ENCODE data around the gene FGGY.
"Not testable (repeated sequence)": the region's sequence is repeated elsewhere in the genome, so short reads cannot be mapped to it uniquely, and the experiment has no call there.

Gene FGGY

DNA sequence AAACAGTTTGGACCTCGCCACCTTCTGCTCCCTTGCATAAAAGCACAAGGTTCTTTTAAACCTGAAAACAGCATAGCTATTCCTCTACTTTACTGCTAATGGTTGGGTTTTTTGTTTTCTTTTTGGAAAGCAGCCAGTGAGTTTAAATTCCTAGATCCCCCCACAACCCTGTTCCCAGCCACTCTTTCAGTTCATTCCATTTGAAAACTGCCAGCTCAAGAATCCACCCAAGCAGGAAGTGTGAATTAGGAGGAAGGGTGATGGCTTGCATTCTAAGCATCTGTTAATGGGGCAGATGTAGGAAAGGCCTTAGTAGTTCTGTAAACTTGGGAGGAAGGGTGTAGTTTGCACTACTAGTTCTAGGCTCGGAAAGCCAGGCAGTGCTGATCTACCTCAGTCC, 344.9 kb downstream of the FGGY start:
- DNase-seq (ENCODE audit: low read depth, low spot score): no peak
- H3K9ac ChIP-seq (ENCODE audit: insufficient read length): no peak overlapping the region
- no peaks in the 10 kb centered on the region for H3K36me3 ChIP-seq (ENCODE audit: insufficient read depth, low read length)
- H3K27ac ChIP-seq: no peak overlapping the region
- TF ChIP-seq FOXP2 (optimal IDR thresholded peaks at IDR 0.05; ENCODE audit: control extremely low read depth, extremely low read length, insufficient read depth) (no peak), EZH2 (IDR thresholded peaks at IDR 0.05) (no peak), POLR2AphosphoS5 (IDR thresholded peaks at IDR 0.05; ENCODE audit: borderline replicate concordance, low read depth, low read length) (no peak)
- H3K9me3 ChIP-seq (ENCODE audit: low read depth, low read length): no peaks in the 10 kb centered on the region
- no peak overlapping the region for H3K4me3 ChIP-seq

DNA sequence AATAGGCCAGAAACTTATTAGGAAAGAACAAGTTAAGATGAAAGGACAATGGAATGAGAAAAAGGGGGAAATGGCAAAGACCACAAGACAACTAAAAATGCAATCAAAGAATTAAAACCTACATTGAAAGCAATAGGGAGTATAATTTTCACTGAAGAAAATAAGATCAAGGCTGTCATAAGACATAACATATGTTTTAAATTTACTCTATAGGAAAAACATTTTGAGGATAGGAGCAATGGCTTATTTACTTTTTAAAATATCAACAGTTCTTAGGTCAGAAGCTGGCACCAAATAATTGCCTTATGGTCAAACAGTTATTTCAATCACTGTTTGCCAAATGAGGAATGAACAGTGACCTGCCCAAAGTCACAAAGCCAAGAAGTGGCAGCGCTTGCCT, 346.6 kb downstream of the FGGY start:
- H3K36me3 ChIP-seq (ENCODE audit: insufficient read depth, low read length): no peaks in the 10 kb centered on the region
- H3K27ac ChIP-seq: peak overlapping the region; percentile 70
- H3K9me3 ChIP-seq (ENCODE audit: low read depth, low read length): no peaks in the 10 kb centered on the region
- H3K9ac ChIP-seq (ENCODE audit: insufficient read length): no peak overlapping the region
- TF ChIP-seq FOXP2 (optimal IDR thresholded peaks at IDR 0.05; ENCODE audit: control extremely low read depth, extremely low read length, insufficient read depth) (no peak), EZH2 (IDR thresholded peaks at IDR 0.05) (no peak), POLR2AphosphoS5 (IDR thresholded peaks at IDR 0.05; ENCODE audit: borderline replicate concordance, low read depth, low read length) (no peak)
- no peak overlapping the region for H3K4me3 ChIP-seq
- no peak for DNase-seq (ENCODE audit: low read depth, low spot score)

DNA sequence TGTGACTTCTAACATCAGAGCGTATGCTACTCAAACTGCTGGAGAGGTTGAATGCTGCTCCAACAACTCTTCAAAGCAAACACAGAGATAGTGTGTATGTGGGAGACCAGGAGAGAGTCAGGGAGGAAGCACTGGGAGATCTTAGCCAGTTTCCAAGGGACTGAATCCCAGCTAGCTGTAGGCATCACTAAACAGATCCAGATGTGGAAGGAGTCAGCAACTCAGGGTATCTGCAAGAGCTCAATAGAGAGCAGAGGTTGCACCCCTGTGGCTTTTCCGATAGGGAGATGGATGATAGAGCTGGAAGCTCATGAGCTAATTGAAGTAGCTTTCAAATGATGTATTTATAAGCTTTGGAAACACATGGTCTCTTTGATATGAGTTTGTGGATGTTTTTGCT, 349.0 kb downstream of the FGGY start:
- Histone ChIP-seq H3K4me3 (no peak overlapping the region), H3K36me3 (ENCODE audit: insufficient read depth, low read length) (no peaks in the 10 kb centered on the region), H3K9me3 (ENCODE audit: low read depth, low read length) (no peaks in the 10 kb centered on the region), H3K9ac (ENCODE audit: insufficient read length) (no peak overlapping the region), H3K27ac (peak overlapping the region; percentile 81)
- DNase-seq (ENCODE audit: low read depth, low spot score): peak; percentile 89
- TF ChIP-seq POLR2AphosphoS5 (IDR thresholded peaks at IDR 0.05; ENCODE audit: borderline replicate concordance, low read depth, low read length) (no peak), EZH2 (IDR thresholded peaks at IDR 0.05) (no peak), FOXP2 (optimal IDR thresholded peaks at IDR 0.05; ENCODE audit: control extremely low read depth, extremely low read length, insufficient read depth) (no peak)

DNA sequence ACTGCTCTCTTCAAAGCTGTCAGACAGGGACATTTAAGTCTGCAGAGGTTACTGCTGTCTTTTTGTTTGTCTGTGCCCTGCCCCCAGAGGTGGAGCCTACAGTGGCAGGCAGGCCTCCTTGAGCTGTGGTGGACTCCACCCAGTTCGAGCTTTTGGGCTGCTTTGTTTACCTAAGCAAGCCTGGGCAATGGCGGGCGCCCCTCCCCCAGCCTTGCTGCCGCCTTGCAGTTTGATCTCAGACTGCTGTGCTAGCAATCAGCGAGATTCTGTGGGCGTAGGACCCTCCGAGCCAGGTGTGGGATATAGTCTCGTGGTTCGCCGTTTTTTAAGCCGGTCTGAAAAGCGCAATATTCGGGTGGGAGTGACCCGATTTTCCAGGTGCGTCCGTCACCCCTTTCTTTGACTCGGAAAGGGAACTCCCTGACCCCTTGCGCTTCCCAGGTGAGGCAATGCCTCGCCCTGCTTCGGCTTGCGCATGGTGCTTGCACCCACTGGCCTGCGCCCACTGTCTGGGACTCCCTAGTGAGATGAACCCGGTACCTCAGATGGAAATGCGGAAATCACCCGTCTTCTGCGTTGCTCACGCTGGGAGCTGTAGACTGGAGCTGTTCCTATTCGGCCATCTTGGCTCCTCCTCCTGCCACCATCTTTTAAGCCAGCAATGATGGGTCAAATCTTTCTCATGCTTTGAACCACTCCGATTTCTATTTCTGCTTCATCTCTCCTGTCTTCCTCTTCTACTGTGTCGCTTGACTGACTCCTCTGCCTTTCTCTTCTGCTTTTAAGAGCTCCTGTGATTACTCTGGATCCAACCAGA, 356.5 kb downstream of the FGGY start:
- H3K9ac ChIP-seq (ENCODE audit: insufficient read length); DNase-seq (ENCODE audit: low read depth, low spot score); H3K27ac ChIP-seq; H3K9me3 ChIP-seq (ENCODE audit: low read depth, low read length); H3K36me3 ChIP-seq (ENCODE audit: insufficient read depth, low read length); H3K4me3 ChIP-seq: not testable (repeated sequence)

DNA sequence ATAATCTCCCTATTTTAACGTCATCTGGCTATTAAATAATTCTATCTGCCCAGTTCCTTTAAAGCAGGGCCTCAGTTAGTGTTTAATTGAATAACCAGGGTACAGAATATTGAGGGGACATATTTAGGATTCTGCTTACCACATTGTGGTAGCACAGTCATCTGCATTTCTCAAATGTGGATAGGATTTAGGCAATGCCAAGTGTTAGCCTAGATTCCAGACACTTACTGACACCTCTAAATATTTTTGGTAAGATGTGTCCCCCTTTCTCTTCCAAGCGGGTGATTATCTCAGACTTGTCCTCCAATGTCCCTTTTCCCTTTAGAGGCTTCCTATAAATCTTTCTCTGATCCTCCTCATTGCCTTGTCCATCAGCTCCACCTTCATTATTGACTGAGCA, 357.1 kb downstream of the FGGY start:
- Histone ChIP-seq H3K9me3 (ENCODE audit: low read depth, low read length) (no peaks in the 10 kb centered on the region), H3K27ac (no peak overlapping the region), H3K9ac (ENCODE audit: insufficient read length) (no peak overlapping the region), H3K36me3 (ENCODE audit: insufficient read depth, low read length) (no peaks in the 10 kb centered on the region), H3K4me3 (no peak overlapping the region)
- TF ChIP-seq EZH2 (IDR thresholded peaks at IDR 0.05) (no peak), POLR2AphosphoS5 (IDR thresholded peaks at IDR 0.05; ENCODE audit: borderline replicate concordance, low read depth, low read length) (no peak), FOXP2 (optimal IDR thresholded peaks at IDR 0.05; ENCODE audit: control extremely low read depth, extremely low read length, insufficient read depth) (no peak)
- DNase-seq (ENCODE audit: low read depth, low spot score): no peak

DNA sequence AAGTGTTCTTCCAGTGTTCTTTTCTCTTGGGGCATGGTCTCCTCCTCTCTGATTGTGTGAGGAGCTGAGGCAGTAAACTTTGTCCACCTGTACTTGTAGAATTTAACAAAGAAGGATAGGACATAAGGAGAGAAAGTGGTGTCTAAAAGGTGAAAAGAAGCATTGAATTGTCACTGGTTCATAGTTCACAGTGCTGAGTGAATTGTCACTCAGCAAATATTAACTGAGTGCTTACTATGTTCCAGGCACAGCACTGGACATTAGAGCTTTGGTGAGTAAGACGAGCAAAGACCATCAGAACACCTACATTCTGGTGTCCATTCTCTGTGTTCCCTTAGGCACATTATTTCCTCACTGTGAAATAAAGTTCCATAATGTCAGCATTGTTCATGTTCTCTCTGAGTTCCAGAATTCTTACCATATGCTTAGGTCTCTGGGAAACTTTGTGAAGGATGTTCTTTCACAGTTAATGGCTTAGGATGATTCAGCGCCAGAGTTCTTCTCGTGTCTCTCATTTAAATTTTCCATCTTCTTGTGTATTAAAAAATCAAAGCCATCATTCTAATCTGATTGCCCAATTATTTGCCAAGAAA, 361.1 kb downstream of the FGGY start:
- no peak overlapping the region for H3K9ac ChIP-seq (ENCODE audit: insufficient read length)
- TF ChIP-seq POLR2AphosphoS5 (IDR thresholded peaks at IDR 0.05; ENCODE audit: borderline replicate concordance, low read depth, low read length): no peak
- no peak for TF ChIP-seq FOXP2 (optimal IDR thresholded peaks at IDR 0.05; ENCODE audit: control extremely low read depth, extremely low read length, insufficient read depth)
- no peak for TF ChIP-seq EZH2 (IDR thresholded peaks at IDR 0.05)
- no peak for DNase-seq (ENCODE audit: low read depth, low spot score)
- H3K36me3 ChIP-seq (ENCODE audit: insufficient read depth, low read length): no peaks in the 10 kb centered on the region
- H3K4me3 ChIP-seq: no peak overlapping the region
- no peak overlapping the region for H3K27ac ChIP-seq
- no peaks in the 10 kb centered on the region for H3K9me3 ChIP-seq (ENCODE audit: low read depth, low read length)

DNA sequence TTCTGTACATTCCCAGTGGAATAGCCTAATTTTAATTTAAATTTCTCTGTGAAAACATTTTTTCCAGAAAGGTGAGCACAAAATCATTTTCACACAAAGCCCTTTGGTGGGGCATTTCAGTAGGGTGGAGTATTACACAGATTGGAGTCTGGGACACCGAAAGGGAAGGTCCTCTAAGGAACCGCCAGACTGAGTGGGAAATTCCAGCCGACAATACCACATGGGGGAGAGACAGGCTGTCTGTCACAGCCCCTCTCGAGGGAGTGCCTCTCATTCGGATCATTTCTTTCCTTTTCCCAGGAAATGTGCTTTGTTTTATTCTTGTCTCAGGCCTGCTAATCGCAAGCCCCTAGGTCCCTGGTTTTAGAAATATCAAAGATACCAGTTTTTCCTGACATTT, 367.3 kb downstream of the FGGY start:
- no peak overlapping the region for H3K9ac ChIP-seq (ENCODE audit: insufficient read length)
- H3K4me3 ChIP-seq: no peak overlapping the region
- H3K9me3 ChIP-seq (ENCODE audit: low read depth, low read length): no peaks in the 10 kb centered on the region
- H3K27ac ChIP-seq: no peak overlapping the region
- H3K36me3 ChIP-seq (ENCODE audit: insufficient read depth, low read length): no peaks in the 10 kb centered on the region
- no peak for DNase-seq (ENCODE audit: low read depth, low spot score)
- TF ChIP-seq EZH2 (IDR thresholded peaks at IDR 0.05): no peak

DNA sequence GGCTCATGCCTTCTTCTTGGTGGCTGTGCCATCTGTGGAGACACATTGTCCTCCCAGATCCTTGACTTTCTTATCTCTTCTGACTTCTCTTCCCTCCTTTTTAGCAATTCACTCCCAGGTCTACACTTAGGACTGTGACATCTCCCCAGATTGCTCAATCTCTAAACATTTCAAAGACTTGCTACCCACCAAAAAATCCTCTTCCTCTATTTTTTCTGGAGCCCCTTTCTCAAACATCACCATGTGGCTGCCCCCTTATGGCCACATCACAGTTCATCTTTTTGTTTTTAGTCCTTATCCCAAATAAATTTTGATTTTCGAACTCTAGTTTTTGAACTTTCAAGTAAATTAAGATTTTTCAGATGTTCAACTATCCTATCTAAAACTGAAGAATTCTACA, 369.2 kb downstream of the FGGY start:
- H3K27ac ChIP-seq: no peak overlapping the region
- no peak for DNase-seq (ENCODE audit: low read depth, low spot score)
- TF ChIP-seq EZH2 (IDR thresholded peaks at IDR 0.05) (no peak), FOXP2 (optimal IDR thresholded peaks at IDR 0.05; ENCODE audit: control extremely low read depth, extremely low read length, insufficient read depth) (no peak), POLR2AphosphoS5 (IDR thresholded peaks at IDR 0.05; ENCODE audit: borderline replicate concordance, low read depth, low read length) (no peak)

DNA sequence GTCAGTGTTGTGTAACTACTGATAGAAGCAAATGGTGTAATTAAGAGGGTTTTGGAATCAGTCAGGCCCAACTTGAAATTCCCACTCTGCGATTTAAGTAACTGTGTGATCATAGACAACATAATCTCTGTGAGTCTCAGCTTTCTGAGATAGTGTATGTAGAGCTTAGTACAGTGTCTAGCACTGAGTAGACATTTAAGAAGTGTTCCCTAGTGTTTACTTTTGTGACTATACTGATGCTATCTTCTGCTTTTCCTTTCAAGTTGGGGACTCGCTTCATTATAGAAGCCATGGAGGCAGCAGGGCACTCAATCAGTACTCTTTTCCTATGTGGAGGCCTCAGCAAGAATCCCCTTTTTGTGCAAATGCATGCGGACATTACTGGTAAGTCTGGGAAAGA, 370.1 kb downstream of the FGGY start:
- no peak overlapping the region for H3K9ac ChIP-seq (ENCODE audit: insufficient read length)
- H3K9me3 ChIP-seq (ENCODE audit: low read depth, low read length): no peaks in the 10 kb centered on the region
- H3K36me3 ChIP-seq (ENCODE audit: insufficient read depth, low read length): no peaks in the 10 kb centered on the region
- H3K27ac ChIP-seq: no peak overlapping the region
- TF ChIP-seq POLR2AphosphoS5 (IDR thresholded peaks at IDR 0.05; ENCODE audit: borderline replicate concordance, low read depth, low read length): no peak
- no peak for TF ChIP-seq FOXP2 (optimal IDR thresholded peaks at IDR 0.05; ENCODE audit: control extremely low read depth, extremely low read length, insufficient read depth)
- TF ChIP-seq EZH2 (IDR thresholded peaks at IDR 0.05): no peak
- H3K4me3 ChIP-seq: no peak overlapping the region
- DNase-seq (ENCODE audit: low read depth, low spot score): no peak

More for the DNA sequence above, 369.2 kb downstream of the FGGY start:
- Histone ChIP-seq H3K9me3 (ENCODE audit: low read depth, low read length) (no peaks in the 10 kb centered on the region), H3K4me3 (no peak overlapping the region), H3K36me3 (ENCODE audit: insufficient read depth, low read length) (no peaks in the 10 kb centered on the region), H3K9ac (ENCODE audit: insufficient read length) (no peak overlapping the region)
